ENCODE results near the gene SLC23A1.
"Not testable (repeated sequence)": the region's sequence is repeated elsewhere in the genome, so short reads cannot be mapped to it uniquely, and the experiment has no call there.

The SLC23A1 gene

GRCh38 chr5:139389701-139390638, 6.9 kb upstream of the SLC23A1 start, which contains the start of gene MZB1:
MZB1 (minus strand) TSS chr5:139389913; CDS start chr5:139389856, 57 bp downstream.
- peak; percentile 34 for DNase-seq

- no peak for DNase-seq
Measured at GRCh38 chr5:139388198-139388821, 5.2 kb upstream of the SLC23A1 start.

GRCh38 chr5:139387611-139388197, 4.6 kb upstream of the SLC23A1 start:
- DNase-seq: no peak

- DNase-seq: not testable (repeated sequence)
Measured at GRCh38 chr5:139386956-139387355, 3.9 kb upstream of the SLC23A1 start.

GRCh38 chr5:139386050-139386438, 2.9 kb upstream of the SLC23A1 start:
- DNase-seq: no peak

- no peak for DNase-seq
Measured at GRCh38 chr5:139385061-139386049, 2.3 kb upstream of the SLC23A1 start.

- no peak for DNase-seq
Measured at GRCh38 chr5:139384591-139385051, 1.5 kb upstream of the SLC23A1 start.

- no peak for DNase-seq
Measured at GRCh38 chr5:139383993-139384590, 995 bp upstream of the SLC23A1 start.

- no peak for DNase-seq
Measured at GRCh38 chr5:139382807-139383206, 290 bp downstream of the SLC23A1 start.

- no peak for DNase-seq
Measured at GRCh38 chr5:139381837-139382761, 998 bp downstream of the SLC23A1 start.

GRCh38 chr5:139379626-139380449, 3.3 kb downstream of the SLC23A1 start:
- DNase-seq: no peak

- no peak for DNase-seq
Measured at GRCh38 chr5:139378941-139379361, 4.1 kb downstream of the SLC23A1 start.

- DNase-seq: no peak
Measured at GRCh38 chr5:139378101-139378825, 4.8 kb downstream of the SLC23A1 start.

- no peak for DNase-seq
Measured at GRCh38 chr5:139377226-139377625, 5.9 kb downstream of the SLC23A1 start.

GRCh38 chr5:139376364-139376763, 6.7 kb downstream of the SLC23A1 start:
- DNase-seq: no peak

GRCh38 chr5:139374909-139375308, 8.2 kb downstream of the SLC23A1 start:
- no peak for DNase-seq

GRCh38 chr5:139371482-139372435, 11.3 kb downstream of the SLC23A1 start:
- no peak for DNase-seq

GRCh38 chr5:139369181-139369580, 13.9 kb downstream of the SLC23A1 start:
- DNase-seq: no peak

Data from T-helper 9 cell (primary cell).